Naive thymus-derived CD4-positive, alpha-beta T cell (primary cell): ENCODE measurements around the gene FMO2. TPM values are rescaled to one million over a fixed set of nuclear protein-coding genes. Genes with fewer than 3 reads are reported as not detected.

ENCODE experiments used
- ATAC-seq: fragments of 150-1000 bp; cut with Tn5 transposase; 2 replicates; pipeline ENCODE4 v1.10.0; 2021; ENCODE audit warnings: mild to moderate bottlenecking, moderate library complexity
- CTCF ChIA-PET: fragments of 350-600 bp; sonication (Branson Sonifier 250); formaldehyde crosslinking; loops from one replicate; lab custom pipeline; 2021; ENCODE audit warnings: antibody characterized with exemption; lab: Charles Lee
- POLR2A ChIA-PET: fragments of 350-600 bp; sonication (Branson Sonifier 250); formaldehyde crosslinking; loops from one replicate; lab custom pipeline; 2021; ENCODE audit warnings: antibody characterized with exemption, inconsistent platforms; lab: Charles Lee
- DNase-seq, 9 donors: peaks; one replicate each; pipeline versions ENCODE4 v3.0.0 to v3.0.0-alpha.2; 2020 to 2022; ENCODE audit warnings: mixed read lengths in 1 of 9
- H3K27ac ChIP-seq: one replicate; pipeline ENCODE4 v1.7.0; 2013; ENCODE audit warnings: mild to moderate bottlenecking, low read depth, low read length, moderate library complexity
- H3K27me3 ChIP-seq, 2 donors: one replicate each; pipeline ENCODE4 v1.7.0; 2013; ENCODE audit warnings: low read length in 2 of 2, mild to moderate bottlenecking in 2 of 2, moderate library complexity in 2 of 2; ENCODE audit not compliant: control insufficient read depth in 2 of 2, insufficient read depth in 2 of 2
- H3K36me3 ChIP-seq, 3 experiments: 1 replicate in 2 of 3; 2 replicates in 1 of 3; pipeline ENCODE4 v1.7.0; 2013; ENCODE audit warnings: low read length in 3 of 3, mild to moderate bottlenecking in 3 of 3, moderate library complexity in 1 of 3; ENCODE audit not compliant: insufficient read depth in 3 of 3, control insufficient read depth in 2 of 3
- H3K4me1 ChIP-seq, 2 donors: one replicate each; pipeline ENCODE4 v1.7.0; 2013; ENCODE audit warnings: low read length in 2 of 2, mild to moderate bottlenecking in 2 of 2, moderate library complexity in 1 of 2; ENCODE audit not compliant: control insufficient read depth in 2 of 2, insufficient read depth in 2 of 2
- H3K4me3 ChIP-seq: 2 replicates; pipeline ENCODE4 v1.7.0; 2013; ENCODE audit warnings: mild to moderate bottlenecking, low read length
- H3K9me3 ChIP-seq, 3 experiments: 1 replicate in 2 of 3; 2 replicates in 1 of 3; pipeline ENCODE4 v1.7.0; 2013; ENCODE audit warnings: low read length in 3 of 3; ENCODE audit not compliant: control insufficient read depth in 2 of 3
- H3K27ac Mint-ChIP-seq, 9 donors: one replicate each; pipeline ENCODE4 v1.8.0; 2020 to 2022; ENCODE audit warnings: mixed read lengths in 9 of 9, mild to moderate bottlenecking in 8 of 9, moderate library complexity in 5 of 9, inconsistent platforms in 2 of 9
- H3K27me3 Mint-ChIP-seq, 5 donors: one replicate each; pipeline ENCODE4 v1.8.0; 2021 to 2022; ENCODE audit warnings: mixed read lengths in 5 of 5, mild to moderate bottlenecking in 1 of 5
- H3K36me3 Mint-ChIP-seq, 5 donors: one replicate each; pipeline ENCODE4 v1.8.0; 2020 to 2022; ENCODE audit warnings: mixed read lengths in 5 of 5, mild to moderate bottlenecking in 3 of 5, inconsistent platforms in 1 of 5
- H3K4me1 Mint-ChIP-seq, 7 donors: one replicate each; pipeline ENCODE4 v1.8.0; 2020 to 2022; ENCODE audit warnings: mixed read lengths in 7 of 7, mild to moderate bottlenecking in 3 of 7, inconsistent platforms in 1 of 7
- H3K4me3 Mint-ChIP-seq, 10 donors: one replicate each; pipeline ENCODE4 v1.8.0; 2020 to 2022; ENCODE audit warnings: mild to moderate bottlenecking in 10 of 10, mixed read lengths in 10 of 10, moderate library complexity in 6 of 10, inconsistent platforms in 2 of 10
- H3K9me3 Mint-ChIP-seq, 11 donors: one replicate each; pipeline ENCODE4 v1.8.0; 2020 to 2022; ENCODE audit warnings: mixed read lengths in 11 of 11, mild to moderate bottlenecking in 4 of 11, inconsistent platforms in 1 of 11, moderate library complexity in 1 of 11
- intact Hi-C, 2 donors: fragments of 100-400 bp; cut with micrococcal nuclease; formaldehyde crosslinking; loops; one replicate each; pipeline ENCODE4 v1.15.1; 2023
- polyA plus RNA-seq, 2 donors: library from polyadenylated mRNA; unstranded; fragments of 300-500 nt; fragmentation: Illumina TruSeq; gene quantifications; one replicate each; pipeline ENCODE4 v1.2.3, GENCODE V29; 2021
- total RNA-seq, 6 experiments: library from RNA in 5 of 6; stranded (reverse) in 5 of 6; gene quantifications; 1 replicate in 5 of 6; 2 replicates in 1 of 6; pipeline ENCODE4 v1.2.3 and lab custom pipeline; 2021 to 2026

FMO2 gene
- total and polyA plus RNA-seq, 7 experiments from 2014 or later, result not detected

DNA sequence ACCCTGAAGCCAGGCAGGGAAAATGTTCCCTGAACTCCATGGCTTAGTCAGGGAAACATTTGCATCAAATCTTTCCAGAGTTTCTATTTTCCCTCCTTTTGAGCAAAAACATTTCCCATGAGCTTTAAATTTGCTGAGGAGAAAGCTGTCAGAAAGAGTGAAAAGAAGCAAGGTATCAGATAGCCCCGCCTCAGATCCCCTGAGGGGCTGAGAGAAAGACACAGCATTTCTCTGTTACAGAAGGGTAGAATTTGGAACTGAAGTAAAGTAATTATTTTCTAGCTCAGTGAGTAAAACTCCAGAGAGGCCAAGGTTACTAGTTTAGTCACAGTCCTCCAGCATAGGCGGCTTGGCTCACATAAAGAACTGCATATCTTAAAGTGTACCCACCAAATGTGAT is 73.8 kb downstream of the FMO2 start:
- ChIA-PET POLR2A (no interaction called here), CTCF (no interaction called here)
- H3K27me3 Mint-ChIP-seq, result peaks cover 7 to 25% (median 16%) of the 10 kb centered on the region in 5 donors
- H3K4me3 Mint-ChIP-seq, result no peak overlapping the region
- no peaks in the 10 kb centered on the region for H3K4me1 Mint-ChIP-seq
- Histone ChIP-seq H3K4me3 (no peak overlapping the region), H3K9me3 (no peaks in the 10 kb centered on the region), H3K27ac (no peak overlapping the region), H3K4me1 (no peaks in the 10 kb centered on the region), H3K36me3 (no peaks in the 10 kb centered on the region), H3K27me3 (no peaks in the 10 kb centered on the region)
- ATAC-seq (no peak), DNase-seq (no peak)
- no peak overlapping the region for H3K27ac Mint-ChIP-seq
- intact Hi-C loops, result no loop called here
- H3K9me3 Mint-ChIP-seq, result peaks cover 0 to 2% (median 0%) of the 10 kb centered on the region in 11 donors
- no peaks in the 10 kb centered on the region for H3K36me3 Mint-ChIP-seq

Other genes starting within 250 kb of the FMO2 start
- gene MROH9, start 249.8 kb upstream of the FMO2 start, total RNA-seq, result not detected
- not detected for gene MROH9, start 249.8 kb upstream of the FMO2 start, polyA plus RNA-seq
- gene FMO3, start 94.4 kb upstream of the FMO2 start, total RNA-seq, result not detected
- not detected for gene FMO3, start 94.4 kb upstream of the FMO2 start, polyA plus RNA-seq
- gene FMO1, start 63.2 kb downstream of the FMO2 start, total RNA-seq, result not detected
- gene FMO1, start 63.2 kb downstream of the FMO2 start, polyA plus RNA-seq, result not detected
- gene FMO4, start 128.9 kb downstream of the FMO2 start, total RNA-seq, result 1 to 10 TPM; 1.2 to 3.7 (median 3.3) TPM
- 1 to 10 TPM; 2.0 to 2.8 TPM for gene FMO4, start 128.9 kb downstream of the FMO2 start, polyA plus RNA-seq